ENCODE results near the gene LPGAT1. TPM values are rescaled to one million over a fixed set of nuclear protein-coding genes. Genes with fewer than 3 reads are reported as not detected.
A peak's percentile ranks its signal among the peaks of the same experiment; 100 is the strongest.
"Not testable (repeated sequence)": the region's sequence is repeated elsewhere in the genome, so short reads cannot be mapped to it uniquely, and the experiment has no call there.

The LPGAT1 gene
- total RNA-seq, result 10 to 100 TPM; 15.4 to 18.7 TPM

- Mint-ChIP-seq H3K27me3 (no peaks in the 10 kb centered on the region), H3K36me3 (ENCODE audit: low read depth) (peaks cover 16% of the 10 kb centered on the region), H3K9me3 (no peaks in the 10 kb centered on the region), H3K4me1 (peaks cover 48% of the 10 kb centered on the region), H3K4me3 (peak within 1 kb of the TSS; percentile 89), H3K27ac (peak within 1 kb of the TSS; percentile 93)
- ATAC-seq (replicated peaks), result peak; percentile 77
These were observed at the start of gene LPGAT1 for GRCh38 chr1:211830328-211831142. Gene LPGAT1 (minus strand): TSS chr1:211830763. CDS start chr1:211829296, 1,467 bp downstream.

GRCh38 chr1:211879475-211879874 lies 48.9 kb upstream of the LPGAT1 start:
- Mint-ChIP-seq H3K4me1 (no peaks in the 10 kb centered on the region), H3K36me3 (ENCODE audit: low read depth) (no peaks in the 10 kb centered on the region), H3K27me3 (no peaks in the 10 kb centered on the region), H3K9me3 (no peaks in the 10 kb centered on the region), H3K27ac (no peak overlapping the region), H3K4me3 (no peak overlapping the region)
- no peak for ATAC-seq (replicated peaks)

- peaks cover 4% of the 10 kb centered on the region for H3K27me3 Mint-ChIP-seq
- no peak overlapping the region for H3K4me3 Mint-ChIP-seq
- H3K4me1 Mint-ChIP-seq, result no peaks in the 10 kb centered on the region
- no peak overlapping the region for H3K27ac Mint-ChIP-seq
- H3K9me3 Mint-ChIP-seq, result no peaks in the 10 kb centered on the region
- H3K36me3 Mint-ChIP-seq (ENCODE audit: low read depth), result no peaks in the 10 kb centered on the region
- ATAC-seq (replicated peaks), result no peak
These were observed 46.5 kb upstream of the LPGAT1 start for GRCh38 chr1:211876851-211877590.

- Mint-ChIP-seq H3K4me1 (no peaks in the 10 kb centered on the region), H3K9me3 (no peaks in the 10 kb centered on the region), H3K27ac (no peak overlapping the region), H3K4me3 (no peak overlapping the region), H3K27me3 (peaks cover 4% of the 10 kb centered on the region), H3K36me3 (ENCODE audit: low read depth) (no peaks in the 10 kb centered on the region)
- no peak for ATAC-seq (replicated peaks)
These were observed 45.0 kb upstream of the LPGAT1 start for GRCh38 chr1:211875541-211875940.

- Mint-ChIP-seq H3K9me3 (no peaks in the 10 kb centered on the region), H3K27me3 (peaks cover 4% of the 10 kb centered on the region), H3K27ac (no peak overlapping the region), H3K4me1 (no peaks in the 10 kb centered on the region), H3K36me3 (ENCODE audit: low read depth) (no peaks in the 10 kb centered on the region), H3K4me3 (no peak overlapping the region)
- no peak for ATAC-seq (replicated peaks)
These were observed 44.2 kb upstream of the LPGAT1 start for GRCh38 chr1:211874521-211875347.

- H3K4me3 Mint-ChIP-seq; ATAC-seq (replicated peaks); H3K36me3 Mint-ChIP-seq (ENCODE audit: low read depth); H3K9me3 Mint-ChIP-seq; H3K4me1 Mint-ChIP-seq; H3K27me3 Mint-ChIP-seq; H3K27ac Mint-ChIP-seq: not testable (repeated sequence)
These were observed 43.2 kb upstream of the LPGAT1 start for GRCh38 chr1:211873731-211874130.

- Mint-ChIP-seq H3K4me1 (no peaks in the 10 kb centered on the region), H3K4me3 (no peak overlapping the region), H3K9me3 (peaks cover 8% of the 10 kb centered on the region), H3K36me3 (ENCODE audit: low read depth) (no peaks in the 10 kb centered on the region), H3K27me3 (peaks cover 4% of the 10 kb centered on the region), H3K27ac (no peak overlapping the region)
- no peak for ATAC-seq (replicated peaks)
These were observed 39.6 kb upstream of the LPGAT1 start for GRCh38 chr1:211870156-211870555.

GRCh38 chr1:211865180-211865579 lies 34.6 kb upstream of the LPGAT1 start:
- H3K36me3 Mint-ChIP-seq (ENCODE audit: low read depth), result no peaks in the 10 kb centered on the region
- no peak overlapping the region for H3K27ac Mint-ChIP-seq
- peaks cover 8% of the 10 kb centered on the region for H3K9me3 Mint-ChIP-seq
- H3K4me3 Mint-ChIP-seq, result no peak overlapping the region
- H3K4me1 Mint-ChIP-seq, result no peaks in the 10 kb centered on the region
- no peaks in the 10 kb centered on the region for H3K27me3 Mint-ChIP-seq
- no peak for ATAC-seq (replicated peaks)

- H3K27me3 Mint-ChIP-seq, result peaks cover 4% of the 10 kb centered on the region
- no peaks in the 10 kb centered on the region for H3K36me3 Mint-ChIP-seq (ENCODE audit: low read depth)
- H3K4me1 Mint-ChIP-seq, result no peaks in the 10 kb centered on the region
- H3K27ac Mint-ChIP-seq, result no peak overlapping the region
- no peak for ATAC-seq (replicated peaks)
- no peak overlapping the region for H3K4me3 Mint-ChIP-seq
- peaks cover 9% of the 10 kb centered on the region for H3K9me3 Mint-ChIP-seq
These were observed 28.8 kb upstream of the LPGAT1 start for GRCh38 chr1:211859405-211859804.

- no peak for ATAC-seq (replicated peaks)
- Mint-ChIP-seq H3K9me3 (no peaks in the 10 kb centered on the region), H3K36me3 (ENCODE audit: low read depth) (no peaks in the 10 kb centered on the region), H3K27ac (no peak overlapping the region), H3K4me1 (no peaks in the 10 kb centered on the region), H3K4me3 (no peak overlapping the region), H3K27me3 (no peaks in the 10 kb centered on the region)
These were observed 20.6 kb upstream of the LPGAT1 start for GRCh38 chr1:211851174-211851573.

GRCh38 chr1:211843507-211844298 lies 13.1 kb upstream of the LPGAT1 start:
- no peaks in the 10 kb centered on the region for H3K36me3 Mint-ChIP-seq (ENCODE audit: low read depth)
- H3K27me3 Mint-ChIP-seq, result no peaks in the 10 kb centered on the region
- no peak for ATAC-seq (replicated peaks)
- peaks cover 24% of the 10 kb centered on the region for H3K4me1 Mint-ChIP-seq
- H3K9me3 Mint-ChIP-seq, result no peaks in the 10 kb centered on the region
- no peak overlapping the region for H3K27ac Mint-ChIP-seq
- peak overlapping the region; percentile 22 for H3K4me3 Mint-ChIP-seq

- Mint-ChIP-seq H3K27ac (no peak overlapping the region), H3K4me3 (peak overlapping the region; percentile 22)
- no peak for ATAC-seq (replicated peaks)
These were observed 12.5 kb upstream of the LPGAT1 start for GRCh38 chr1:211843018-211843417.

GRCh38 chr1:211842518-211842917 lies 12.0 kb upstream of the LPGAT1 start:
- no peak overlapping the region for H3K27ac Mint-ChIP-seq

More at GRCh38 chr1:211843018-211843417, 12.5 kb upstream of the LPGAT1 start:
- H3K4me1 Mint-ChIP-seq, result peaks cover 24% of the 10 kb centered on the region
- H3K9me3 Mint-ChIP-seq, result no peaks in the 10 kb centered on the region
- no peaks in the 10 kb centered on the region for H3K36me3 Mint-ChIP-seq (ENCODE audit: low read depth)
- H3K27me3 Mint-ChIP-seq, result no peaks in the 10 kb centered on the region

GRCh38 chr1:211839106-211839505 lies 8.5 kb upstream of the LPGAT1 start:
- H3K4me3 Mint-ChIP-seq, result peak overlapping the region; percentile 9
- ATAC-seq (replicated peaks), result peak; percentile 68
- H3K27ac Mint-ChIP-seq, result no peak overlapping the region

More at GRCh38 chr1:211842518-211842917, 12.0 kb upstream of the LPGAT1 start:
- no peaks in the 10 kb centered on the region for H3K9me3 Mint-ChIP-seq
- peak; percentile 35 for ATAC-seq (replicated peaks)
- no peaks in the 10 kb centered on the region for H3K36me3 Mint-ChIP-seq (ENCODE audit: low read depth)
- H3K4me1 Mint-ChIP-seq, result peaks cover 24% of the 10 kb centered on the region
- peak overlapping the region; percentile 22 for H3K4me3 Mint-ChIP-seq
- no peaks in the 10 kb centered on the region for H3K27me3 Mint-ChIP-seq

More at GRCh38 chr1:211839106-211839505, 8.5 kb upstream of the LPGAT1 start:
- H3K4me1 Mint-ChIP-seq, result peaks cover 31% of the 10 kb centered on the region
- no peaks in the 10 kb centered on the region for H3K27me3 Mint-ChIP-seq
- H3K36me3 Mint-ChIP-seq (ENCODE audit: low read depth), result no peaks in the 10 kb centered on the region
- H3K9me3 Mint-ChIP-seq, result no peaks in the 10 kb centered on the region

All from activated T-helper 17 cell treated with anti-CD3 and anti-CD28 coated beads, Interleukin-2, amount 50 U/mL, for 72 hours (primary cell).